Measurements from ENCODE around the gene RALGAPA1.
"Not testable (repeated sequence)": the region's sequence is repeated elsewhere in the genome, so short reads cannot be mapped to it uniquely, and the experiment has no call there.

The RALGAPA1 gene

DNA sequence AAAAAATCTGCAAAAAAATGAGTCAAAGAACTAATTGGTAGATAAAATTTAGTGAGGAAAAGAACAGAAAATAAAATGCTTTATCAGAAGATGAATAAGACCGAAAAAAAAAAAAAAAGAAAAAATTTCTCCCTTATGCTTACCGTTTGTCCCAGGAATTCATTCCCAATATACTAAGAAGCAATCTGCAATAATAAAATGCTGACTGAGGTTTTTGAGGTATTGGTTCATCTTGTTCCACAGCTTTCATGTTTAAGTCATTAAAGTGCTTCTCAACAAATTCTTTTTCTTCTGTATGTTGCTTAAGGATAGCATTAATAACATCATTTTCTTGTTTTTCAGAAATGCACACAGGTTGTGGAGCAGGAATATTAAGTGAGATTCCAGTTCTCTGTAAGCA, 182.1 kb downstream of the RALGAPA1 start:
- DNase-seq (ENCODE audit: low read depth): not testable (repeated sequence)

DNA sequence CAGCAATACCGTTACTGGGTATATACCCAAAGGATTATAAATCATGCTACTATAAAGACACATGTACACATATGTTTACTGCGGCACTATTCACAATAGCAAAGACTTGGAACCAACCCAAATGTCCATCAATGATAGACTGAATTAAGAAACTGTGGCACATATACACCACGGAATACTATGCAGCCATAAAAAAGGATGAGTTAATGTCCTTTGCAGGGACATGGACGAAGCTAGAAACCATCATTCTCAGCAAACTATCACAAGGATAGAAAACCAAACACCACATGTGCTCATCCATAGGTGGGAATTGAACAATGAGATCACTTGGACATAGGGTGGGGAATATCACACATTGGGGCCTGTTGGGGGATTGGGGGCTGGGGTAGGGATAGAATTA, 187.1 kb downstream of the RALGAPA1 start:
- not testable (repeated sequence) for DNase-seq (ENCODE audit: low read depth)

- DNase-seq (ENCODE audit: low read depth): not testable (repeated sequence)
These were observed 189.1 kb downstream of the RALGAPA1 start for GRCh38 chr14:35619998-35620397.

DNA sequence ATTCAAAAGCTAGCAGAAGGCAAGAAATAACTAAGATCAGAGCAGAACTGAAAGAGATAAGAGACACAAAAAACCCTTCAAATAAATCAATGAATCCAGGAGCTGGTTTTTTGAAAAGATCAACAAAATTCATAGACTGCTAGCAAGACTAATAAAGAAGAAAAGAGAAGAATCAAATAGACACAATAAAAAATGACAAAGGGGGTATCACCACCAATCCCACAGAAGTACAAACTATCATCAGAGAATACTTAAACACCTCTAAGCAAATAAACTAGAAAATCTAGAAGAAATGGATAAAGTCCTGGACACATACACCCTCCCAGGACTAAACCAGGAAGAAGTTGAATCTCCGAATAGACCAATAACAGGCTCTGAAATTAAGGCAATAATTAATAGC, 189.6 kb downstream of the RALGAPA1 start:
- not testable (repeated sequence) for DNase-seq (ENCODE audit: low read depth)

DNA sequence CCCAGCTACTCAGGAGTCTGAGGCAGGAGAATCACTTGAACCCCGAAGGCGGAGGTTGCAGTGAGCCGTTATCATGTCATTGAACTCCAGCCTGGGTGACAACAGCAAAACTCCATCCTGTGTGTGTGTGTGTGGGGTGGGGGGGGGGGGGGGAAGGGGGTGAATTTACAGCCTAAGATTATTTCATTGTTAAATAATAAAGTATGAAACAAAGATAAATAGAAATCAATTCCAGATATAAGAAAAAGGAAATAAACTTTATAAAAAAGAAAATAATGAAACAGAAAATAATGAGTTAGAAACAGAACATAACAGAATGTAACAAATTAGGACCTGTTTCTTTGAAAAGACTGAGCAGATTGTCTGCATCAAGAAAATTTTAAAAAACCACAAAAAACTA, 191.6 kb downstream of the RALGAPA1 start:
- no peak for DNase-seq (ENCODE audit: low read depth)

GRCh38 chr14:35607380-35607779, 201.7 kb downstream of the RALGAPA1 start:
- DNase-seq (ENCODE audit: low read depth): no peak

DNA sequence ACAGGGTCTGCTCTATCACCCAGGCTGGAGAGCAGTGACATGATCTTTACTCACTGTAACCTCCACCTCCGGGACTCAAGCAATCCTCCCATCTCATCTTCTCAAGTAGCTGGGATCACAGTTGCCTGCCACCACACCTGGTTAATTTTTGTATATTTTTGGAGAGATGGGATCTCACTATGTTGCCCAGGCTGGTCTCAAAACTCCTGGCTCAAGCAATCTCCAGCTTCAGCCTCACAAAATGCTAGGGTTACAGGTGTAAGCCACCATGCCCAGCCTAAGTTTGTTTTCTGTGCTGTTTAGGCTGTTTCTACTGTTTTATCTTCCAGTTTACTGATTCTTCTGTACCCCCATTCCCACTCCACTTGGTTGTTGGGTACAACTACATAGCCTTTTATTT, 208.8 kb downstream of the RALGAPA1 start:
- DNase-seq (ENCODE audit: low read depth): no peak

DNA sequence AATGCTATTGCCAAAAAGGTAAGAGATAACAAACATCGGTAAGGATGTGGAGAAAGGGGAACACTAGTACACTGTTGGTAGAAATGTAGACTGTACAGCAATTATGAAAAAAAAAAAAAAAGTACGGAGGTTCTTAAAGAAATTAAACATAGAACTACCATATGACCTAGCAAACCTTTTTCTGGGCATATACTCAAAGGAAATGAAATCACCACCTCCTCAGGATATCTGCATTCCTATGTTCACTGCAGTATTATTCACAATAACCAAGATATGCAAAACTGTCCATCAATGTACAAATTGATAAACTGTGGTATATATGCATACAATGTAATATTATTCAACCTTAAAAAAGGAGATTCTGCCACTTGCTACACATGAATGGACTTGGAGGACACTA, 214.5 kb downstream of the RALGAPA1 start:
- no peak for DNase-seq (ENCODE audit: low read depth)

DNA sequence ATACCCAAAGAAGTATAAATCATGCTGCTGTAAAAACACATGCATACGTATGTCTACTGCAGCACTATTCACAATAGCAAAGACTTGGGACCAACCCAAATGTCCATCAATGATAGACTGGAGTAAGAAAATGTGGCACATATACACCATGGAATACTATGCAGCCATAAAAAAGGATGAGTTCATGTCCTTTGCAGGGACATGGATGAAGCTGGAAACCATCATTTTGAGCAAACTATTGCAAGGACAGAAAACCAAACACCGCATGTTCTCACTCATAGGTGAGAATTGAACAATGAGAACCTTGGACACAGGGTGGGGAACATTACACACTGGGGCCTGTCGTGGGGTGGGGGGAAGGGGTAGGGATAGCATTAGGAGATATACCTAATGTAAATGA, 221.7 kb downstream of the RALGAPA1 start:
- not testable (repeated sequence) for DNase-seq (ENCODE audit: low read depth)

DNA sequence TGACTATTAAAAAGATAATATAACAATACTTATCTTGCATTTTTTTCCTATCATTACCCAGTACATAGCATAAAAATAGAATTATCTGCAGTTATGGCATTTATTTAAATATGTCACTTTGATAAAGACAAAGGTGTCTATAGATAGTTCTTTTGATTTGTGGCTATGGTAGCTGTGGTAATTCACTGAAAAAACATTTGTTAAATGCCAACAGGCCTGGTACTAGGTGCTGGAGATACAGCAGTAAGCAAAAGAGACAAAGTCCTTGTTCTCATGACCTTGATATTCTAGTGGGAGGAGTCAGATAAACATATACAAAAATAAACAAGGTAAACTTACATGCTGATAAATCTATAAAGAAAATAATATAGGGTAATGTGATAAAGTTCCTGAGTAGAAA, 230.5 kb downstream of the RALGAPA1 start:
- no peak for DNase-seq (ENCODE audit: low read depth)

GRCh38 chr14:35578135-35578534, 231.0 kb downstream of the RALGAPA1 start:
- no peak for DNase-seq (ENCODE audit: low read depth)

GRCh38 chr14:35576856-35577255, 232.2 kb downstream of the RALGAPA1 start:
- no peak for DNase-seq (ENCODE audit: low read depth)

GRCh38 chr14:35576260-35576659, 232.8 kb downstream of the RALGAPA1 start:
- no peak for DNase-seq (ENCODE audit: low read depth)

DNA sequence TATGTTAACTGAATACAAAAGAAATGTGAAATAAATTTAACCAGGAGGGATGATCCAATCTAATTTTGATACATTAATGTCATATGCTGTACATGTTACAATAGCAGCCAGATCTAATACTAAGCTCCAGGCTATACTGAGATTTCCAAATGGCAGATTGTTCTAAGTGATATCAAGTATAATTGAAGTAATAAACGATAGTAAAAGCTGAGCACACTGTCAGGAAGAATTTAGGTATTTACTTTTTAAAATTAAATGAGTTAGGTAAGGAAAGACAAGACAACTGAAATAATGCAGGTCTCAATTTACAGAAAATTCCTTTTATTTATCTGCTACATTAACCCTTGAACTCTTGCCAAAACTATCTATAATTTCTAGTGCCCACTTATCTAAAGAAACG, 235.2 kb downstream of the RALGAPA1 start:
- no peak for DNase-seq (ENCODE audit: low read depth)

- DNase-seq (ENCODE audit: low read depth): no peak
These were observed 237.5 kb downstream of the RALGAPA1 start for GRCh38 chr14:35571598-35571997.

GRCh38 chr14:35565871-35566464, 243.1 kb downstream of the RALGAPA1 start:
- DNase-seq (ENCODE audit: low read depth): no peak

DNA sequence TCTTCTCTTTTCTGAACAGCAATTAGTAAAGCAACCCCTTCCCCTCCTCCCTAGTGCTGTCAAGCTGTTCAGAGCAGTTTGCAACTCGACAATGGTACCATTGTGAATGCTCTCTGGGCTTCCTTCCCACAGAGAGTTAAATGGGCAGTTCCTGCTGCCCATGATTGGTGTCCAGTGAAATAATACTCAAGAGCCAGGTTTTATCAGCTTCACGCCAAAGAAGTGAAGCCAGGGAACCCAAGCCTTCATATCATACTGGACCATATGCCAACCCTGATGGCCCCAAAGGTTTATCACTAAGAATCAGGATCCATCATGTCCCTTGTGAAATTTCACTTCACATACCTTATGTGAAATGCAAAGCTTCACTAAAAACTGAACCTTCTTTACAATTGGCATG, 250.4 kb downstream of the RALGAPA1 start:
- DNase-seq (ENCODE audit: low read depth): no peak

GRCh38 chr14:35557221-35557747, 251.8 kb downstream of the RALGAPA1 start:
- DNase-seq (ENCODE audit: low read depth): no peak

DNA sequence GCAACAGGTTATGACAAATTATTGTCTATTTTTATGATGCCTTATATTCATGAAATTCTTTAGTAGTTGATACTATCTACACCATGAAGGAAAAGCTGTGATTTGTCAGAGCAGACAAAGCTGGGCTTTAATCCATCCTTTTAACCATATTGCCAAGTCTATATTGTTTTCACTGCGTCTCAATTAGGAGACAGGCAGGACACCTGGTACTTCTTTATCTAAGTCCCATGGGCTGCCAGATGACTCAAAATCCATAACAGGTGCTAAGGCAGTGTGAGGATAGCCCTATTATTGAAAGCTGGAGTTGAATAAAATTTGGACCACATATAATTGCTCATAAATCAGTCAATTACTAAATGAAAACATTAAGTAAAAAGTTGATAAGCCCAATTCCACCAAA, 252.5 kb downstream of the RALGAPA1 start:
- no peak for DNase-seq (ENCODE audit: low read depth)

DNA sequence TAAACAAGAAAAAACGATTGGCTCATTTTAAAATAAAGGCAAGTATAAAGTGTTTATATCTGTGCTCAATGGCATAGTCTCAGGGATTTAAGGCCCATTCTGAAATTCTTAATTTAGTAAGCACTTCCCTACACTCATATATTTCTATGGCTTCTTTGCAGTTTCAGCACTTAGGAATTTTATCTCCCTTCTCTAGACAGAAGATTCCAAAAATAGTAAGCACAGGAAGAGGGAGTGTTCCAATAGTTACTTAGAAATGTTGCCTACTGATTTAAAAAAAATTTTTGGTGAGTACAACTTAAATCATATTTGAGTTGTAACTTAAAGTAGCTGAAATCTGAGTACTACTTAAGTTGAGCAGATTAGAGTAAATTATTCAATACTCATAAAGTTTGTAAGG, 255.3 kb downstream of the RALGAPA1 start:
- DNase-seq (ENCODE audit: low read depth): no peak

- no peak for DNase-seq (ENCODE audit: low read depth)
These were observed 258.0 kb downstream of the RALGAPA1 start for GRCh38 chr14:35551081-35551480.

- DNase-seq (ENCODE audit: low read depth): no peak
These were observed 259.5 kb downstream of the RALGAPA1 start for GRCh38 chr14:35549551-35549950.

DNA sequence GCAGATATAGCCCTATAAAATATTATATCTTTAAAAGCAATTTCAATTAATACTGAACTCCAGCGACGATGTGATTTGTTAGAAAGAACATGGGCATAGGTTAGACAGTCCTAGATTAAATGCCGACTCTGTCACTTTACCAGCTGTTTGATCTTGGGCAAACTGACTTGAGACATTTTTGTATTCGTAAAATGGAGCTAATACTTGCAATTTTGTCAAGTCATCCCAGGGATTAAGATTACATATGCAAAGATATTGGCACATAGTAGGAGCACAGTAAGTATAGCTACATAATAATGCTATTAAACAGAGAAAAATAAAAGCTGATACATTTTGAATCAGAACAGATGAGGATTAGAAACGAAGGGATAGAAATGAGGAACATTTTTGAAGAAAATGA, 266.1 kb downstream of the RALGAPA1 start:
- no peak for DNase-seq (ENCODE audit: low read depth)

DNA sequence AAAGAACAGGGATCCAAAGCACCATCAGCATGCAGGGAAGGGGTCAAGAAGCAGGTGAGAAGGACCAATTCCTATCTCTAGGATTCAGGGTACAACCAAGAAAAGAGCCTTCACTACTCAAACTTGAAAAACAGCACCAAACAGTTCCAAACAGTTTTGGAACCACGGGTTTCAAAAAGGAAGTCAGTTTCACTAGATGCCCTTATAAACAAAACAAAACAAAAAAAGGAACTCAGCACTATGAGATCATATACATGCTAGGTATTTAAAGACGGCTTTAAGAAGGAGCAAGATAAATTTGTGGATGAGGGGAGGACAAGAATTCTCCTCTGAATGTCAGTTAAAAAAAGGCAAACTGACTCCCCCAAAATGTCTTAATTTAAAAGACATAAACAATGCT, 269.1 kb downstream of the RALGAPA1 start:
- DNase-seq (ENCODE audit: low read depth): no peak
